ENCODE measurements around the gene TDRD12.

GRCh38 chr19:32718286-32718685, 1.3 kb upstream of the TDRD12 start:
- TF ChIP-seq, protein P1, sequence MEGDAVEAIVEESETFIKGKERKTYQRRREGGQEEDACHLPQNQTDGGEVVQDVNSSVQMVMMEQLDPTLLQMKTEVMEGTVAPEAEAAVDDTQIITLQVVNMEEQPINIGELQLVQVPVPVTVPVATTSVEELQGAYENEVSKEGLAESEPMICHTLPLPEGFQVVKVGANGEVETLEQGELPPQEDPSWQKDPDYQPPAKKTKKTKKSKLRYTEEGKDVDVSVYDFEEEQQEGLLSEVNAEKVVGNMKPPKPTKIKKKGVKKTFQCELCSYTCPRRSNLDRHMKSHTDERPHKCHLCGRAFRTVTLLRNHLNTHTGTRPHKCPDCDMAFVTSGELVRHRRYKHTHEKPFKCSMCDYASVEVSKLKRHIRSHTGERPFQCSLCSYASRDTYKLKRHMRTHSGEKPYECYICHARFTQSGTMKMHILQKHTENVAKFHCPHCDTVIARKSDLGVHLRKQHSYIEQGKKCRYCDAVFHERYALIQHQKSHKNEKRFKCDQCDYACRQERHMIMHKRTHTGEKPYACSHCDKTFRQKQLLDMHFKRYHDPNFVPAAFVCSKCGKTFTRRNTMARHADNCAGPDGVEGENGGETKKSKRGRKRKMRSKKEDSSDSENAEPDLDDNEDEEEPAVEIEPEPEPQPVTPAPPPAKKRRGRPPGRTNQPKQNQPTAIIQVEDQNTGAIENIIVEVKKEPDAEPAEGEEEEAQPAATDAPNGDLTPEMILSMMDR (conservative IDR thresholded peaks at IDR 0.05; ENCODE audit: low read depth, low read length), result no peak
- no peak for TF ChIP-seq EZH2 (IDR thresholded peaks at IDR 0.05; ENCODE audit: borderline replicate concordance, low read depth, low read length, poor library complexity, severe bottlenecking)

Measured in A673 (cell line).